AG10803 (cell line): ENCODE results near the gene IGSF3.
"Not testable (repeated sequence)": the region's sequence is repeated elsewhere in the genome, so short reads cannot be mapped to it uniquely, and the experiment has no call there.

Source experiments
- DNase-seq: peaks from one replicate; pipeline ENCODE4 v3.0.0; 2010; ENCODE audit warnings: low read depth
- H3K4me3 ChIP-seq: 2 replicates; pipeline ENCODE4 v1.5.1; 2011; ENCODE audit warnings: mild to moderate bottlenecking, low read length, control low read depth
- TF ChIP-seq, protein P1 (sequence below): conservative IDR thresholded peaks from 2 replicates; pipeline ENCODE4 v1.5.1; 2011; ENCODE audit warnings: mild to moderate bottlenecking, low read length, control low read depth, inconsistent platforms

The IGSF3 gene

DNA sequence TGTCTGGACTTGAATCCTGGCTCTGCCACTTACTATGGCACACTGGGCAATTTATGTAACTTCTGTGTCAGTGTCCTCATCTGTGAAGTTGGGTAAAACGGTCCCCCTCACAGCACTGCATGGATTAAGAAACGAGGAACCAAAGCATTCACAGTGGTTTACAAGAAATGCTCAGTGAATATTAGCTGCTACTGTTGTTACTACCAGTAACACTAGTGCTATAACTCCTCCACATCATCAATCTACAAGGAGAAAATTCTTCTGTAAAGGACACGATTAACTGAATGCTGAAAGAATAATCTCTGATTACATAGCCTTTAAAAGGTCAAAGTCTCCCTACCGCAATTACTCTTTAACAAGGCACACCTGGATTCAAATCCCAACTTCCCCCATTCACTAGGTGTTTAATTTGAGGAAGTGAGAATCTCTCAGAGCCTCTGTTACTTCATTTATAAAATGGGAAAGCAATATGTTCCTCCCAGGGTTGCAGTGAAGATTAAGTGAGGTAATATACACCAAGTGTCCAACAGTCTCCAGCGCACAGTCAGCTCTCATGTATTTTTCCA, 70.7 kb downstream of the IGSF3 start:
- not testable (repeated sequence) for H3K4me3 ChIP-seq, DNase-seq

DNA sequence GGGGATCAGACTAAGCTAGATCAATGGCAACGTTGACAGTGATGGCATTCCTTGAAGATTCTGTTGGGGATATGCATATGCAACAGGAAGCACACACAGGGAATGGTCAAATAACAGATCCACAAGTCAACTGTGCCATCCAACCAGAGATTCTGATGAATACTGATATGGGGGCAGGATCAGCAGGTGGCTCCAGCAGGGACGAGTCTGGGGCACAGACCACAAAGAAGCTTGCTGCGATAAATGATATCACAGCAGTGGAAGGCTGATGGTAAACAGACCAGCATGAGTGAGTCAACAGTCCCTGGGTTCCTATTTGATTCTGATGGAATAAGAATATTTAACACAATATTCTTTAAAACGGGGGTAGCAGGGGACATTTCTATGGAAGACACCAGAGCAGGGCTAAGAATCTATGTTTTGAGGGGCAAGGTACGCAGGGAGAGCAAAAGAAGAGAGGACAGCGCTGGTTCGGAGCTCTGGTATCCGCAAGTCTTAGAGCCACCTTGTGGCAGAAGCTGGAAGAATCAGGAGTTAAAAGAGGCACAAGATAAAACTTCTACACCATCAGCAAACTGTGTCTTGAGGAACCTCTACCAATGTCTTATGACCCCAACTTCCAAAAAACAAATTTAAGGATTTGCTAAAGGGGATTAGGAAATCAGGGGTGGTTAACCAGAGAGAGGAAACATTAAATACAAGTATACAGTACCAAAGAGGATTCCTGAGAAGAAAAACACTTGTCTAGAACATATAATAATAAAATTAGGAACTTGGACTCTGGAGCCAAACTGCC, 71.4 kb downstream of the IGSF3 start:
- not testable (repeated sequence) for H3K4me3 ChIP-seq
- DNase-seq = peak; percentile 34
- TF ChIP-seq, protein P1, sequence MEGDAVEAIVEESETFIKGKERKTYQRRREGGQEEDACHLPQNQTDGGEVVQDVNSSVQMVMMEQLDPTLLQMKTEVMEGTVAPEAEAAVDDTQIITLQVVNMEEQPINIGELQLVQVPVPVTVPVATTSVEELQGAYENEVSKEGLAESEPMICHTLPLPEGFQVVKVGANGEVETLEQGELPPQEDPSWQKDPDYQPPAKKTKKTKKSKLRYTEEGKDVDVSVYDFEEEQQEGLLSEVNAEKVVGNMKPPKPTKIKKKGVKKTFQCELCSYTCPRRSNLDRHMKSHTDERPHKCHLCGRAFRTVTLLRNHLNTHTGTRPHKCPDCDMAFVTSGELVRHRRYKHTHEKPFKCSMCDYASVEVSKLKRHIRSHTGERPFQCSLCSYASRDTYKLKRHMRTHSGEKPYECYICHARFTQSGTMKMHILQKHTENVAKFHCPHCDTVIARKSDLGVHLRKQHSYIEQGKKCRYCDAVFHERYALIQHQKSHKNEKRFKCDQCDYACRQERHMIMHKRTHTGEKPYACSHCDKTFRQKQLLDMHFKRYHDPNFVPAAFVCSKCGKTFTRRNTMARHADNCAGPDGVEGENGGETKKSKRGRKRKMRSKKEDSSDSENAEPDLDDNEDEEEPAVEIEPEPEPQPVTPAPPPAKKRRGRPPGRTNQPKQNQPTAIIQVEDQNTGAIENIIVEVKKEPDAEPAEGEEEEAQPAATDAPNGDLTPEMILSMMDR = peak; percentile 60

DNA sequence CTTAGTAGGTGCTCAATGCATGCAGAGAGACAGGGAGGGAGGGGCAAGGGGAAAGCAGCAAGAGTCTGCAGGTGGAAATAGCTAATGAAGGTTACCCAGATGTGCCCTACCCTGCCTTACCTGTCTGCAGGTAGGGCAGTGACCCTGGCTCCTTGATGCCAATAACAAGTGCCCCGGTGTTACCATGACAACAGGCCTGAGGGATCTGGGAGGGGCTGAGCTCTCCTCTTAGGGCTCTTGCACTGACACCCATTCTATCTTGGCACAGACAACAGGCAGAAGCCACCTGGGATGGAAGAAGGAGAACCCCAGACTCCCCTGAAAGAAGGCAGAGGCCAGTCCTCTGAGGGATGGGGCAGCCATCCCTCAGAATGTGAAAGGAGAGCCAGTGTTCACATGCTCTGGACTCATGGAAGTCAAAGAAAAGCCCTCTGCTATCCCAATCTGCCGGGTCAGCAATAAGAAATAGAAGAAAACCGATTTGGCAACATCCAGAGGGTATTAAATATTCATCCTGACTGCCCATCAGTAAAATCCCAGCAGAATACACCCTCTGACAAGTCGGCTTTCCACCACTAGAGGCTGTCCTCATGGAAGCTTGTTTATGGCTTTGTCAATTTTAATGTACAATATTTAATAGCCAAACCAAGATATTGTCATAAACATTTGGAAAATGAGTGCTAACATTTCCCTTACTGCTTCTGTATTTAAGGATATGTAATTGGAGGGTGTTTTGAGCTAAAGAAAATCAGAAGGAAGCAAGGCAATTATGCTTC, 72.3 kb downstream of the IGSF3 start:
- TF ChIP-seq, protein P1 = peak; percentile 36; the same call in 1 of the 2 replicates
- DNase-seq, H3K4me3 ChIP-seq: not testable (repeated sequence)

DNA sequence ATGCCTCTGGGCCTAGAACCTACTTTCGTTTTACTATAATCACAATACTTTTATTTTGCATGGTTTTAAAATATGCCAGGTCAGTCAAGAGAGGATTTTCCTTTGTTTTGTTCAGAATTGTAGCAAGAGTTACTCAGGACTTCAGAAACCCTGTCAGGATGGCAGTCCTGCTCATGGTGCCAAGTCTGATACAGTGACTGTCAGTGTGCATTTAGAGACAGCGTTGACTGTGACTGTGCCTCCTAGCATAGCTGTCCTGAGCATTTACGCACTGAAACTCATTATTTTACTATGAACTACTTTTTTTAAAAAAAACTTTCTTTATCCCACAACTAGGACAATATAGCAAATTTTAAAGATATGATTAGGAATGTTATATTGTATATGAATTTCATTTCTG, 73.6 kb downstream of the IGSF3 start:
- H3K4me3 ChIP-seq, DNase-seq: not testable (repeated sequence)

DNA sequence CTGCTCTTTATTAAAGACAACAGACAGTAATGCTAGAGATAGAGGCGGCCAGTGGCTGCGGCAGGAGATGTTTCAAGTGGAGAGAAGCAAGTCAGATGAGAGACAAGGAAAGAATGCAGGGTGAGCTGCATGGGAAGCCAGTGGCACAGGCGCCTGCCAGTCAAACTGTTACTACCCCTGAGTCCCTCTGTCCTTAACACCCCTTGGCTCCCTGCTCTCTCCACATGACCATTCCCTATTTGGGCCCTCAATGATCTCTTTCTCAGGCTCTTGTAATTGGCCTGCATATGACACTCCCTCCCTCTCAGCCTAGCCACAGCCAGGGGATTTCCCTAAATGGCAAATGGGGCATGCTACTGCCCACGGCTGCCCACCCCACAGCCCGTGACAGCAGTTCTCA, 74.1 kb downstream of the IGSF3 start:
- DNase-seq, H3K4me3 ChIP-seq: not testable (repeated sequence)

DNA sequence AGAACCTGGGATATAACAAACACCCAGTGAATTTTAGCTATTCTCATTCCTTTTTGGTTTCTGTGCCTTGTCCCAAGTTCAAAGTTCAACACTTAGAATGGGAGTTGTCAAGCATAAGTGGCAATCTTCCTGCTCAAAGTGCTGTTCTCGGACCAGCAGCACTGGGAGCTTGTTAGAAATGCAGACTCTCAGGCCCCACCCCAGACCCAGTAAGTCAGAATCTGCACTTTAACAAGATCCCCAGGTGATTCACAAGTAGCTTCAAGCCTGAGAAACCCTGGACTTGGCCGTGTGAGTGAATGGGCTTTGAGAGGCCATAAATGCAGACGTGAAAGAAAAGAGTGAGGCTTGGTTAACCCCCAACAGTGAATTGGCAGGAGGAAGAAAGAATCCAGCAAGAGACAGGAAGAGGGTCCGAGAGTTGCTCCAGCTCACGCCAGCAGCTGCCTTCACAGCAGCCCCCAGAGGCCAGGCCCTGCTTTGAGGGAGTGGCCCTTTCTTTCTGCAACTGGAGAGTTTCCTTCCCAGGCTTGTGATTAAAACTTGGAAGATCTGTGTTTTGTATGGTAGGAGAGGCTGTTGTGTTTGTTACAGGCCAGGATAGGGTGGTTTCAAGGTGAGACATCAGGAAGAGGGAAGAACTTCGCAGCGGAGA, 75.5 kb downstream of the IGSF3 start:
- not testable (repeated sequence) for H3K4me3 ChIP-seq, DNase-seq

DNA sequence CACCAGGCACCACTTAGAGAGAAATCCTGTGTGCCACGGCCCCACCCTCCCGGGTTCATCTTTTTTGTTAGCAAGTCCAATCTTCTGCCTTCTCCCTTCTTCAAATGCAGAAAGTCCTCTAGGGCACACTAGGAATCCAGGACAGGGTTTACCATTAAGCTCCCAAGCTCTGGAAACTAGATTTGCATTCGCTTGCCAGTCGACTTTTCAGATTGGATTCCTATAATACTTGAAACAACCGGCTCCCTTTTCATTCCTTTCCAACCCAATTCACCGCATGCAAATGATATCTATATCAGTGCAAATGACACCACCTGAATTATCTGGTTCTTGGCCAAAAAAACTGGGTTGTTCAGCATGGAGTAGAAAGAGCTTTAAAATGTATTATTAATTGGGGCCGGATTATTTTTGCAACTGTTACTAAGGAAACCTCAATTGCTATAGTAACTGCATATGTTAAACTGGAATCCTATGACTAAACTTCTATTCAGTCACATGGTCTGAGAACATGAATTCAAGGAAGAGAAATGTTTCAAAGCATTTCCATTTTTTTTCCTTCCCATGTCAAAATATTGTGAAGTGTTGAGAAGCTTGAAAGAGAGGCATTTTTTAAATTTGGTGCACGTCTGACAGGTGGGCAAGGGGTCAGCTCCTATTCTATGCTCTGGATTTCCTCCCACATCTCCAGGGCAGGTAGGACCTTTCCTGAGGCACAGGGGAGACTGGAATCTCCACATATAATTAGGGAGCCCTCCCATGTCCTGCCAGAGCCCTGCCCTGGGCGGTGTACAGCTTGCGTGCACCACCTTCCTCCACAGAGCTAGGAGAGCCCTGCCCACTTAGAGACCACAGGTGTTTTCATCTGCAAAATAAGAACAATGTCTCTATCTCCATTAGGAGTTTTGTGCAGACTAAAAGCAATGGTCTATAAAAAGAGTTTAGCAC, 76.3 kb downstream of the IGSF3 start:
- not testable (repeated sequence) for H3K4me3 ChIP-seq, DNase-seq

DNA sequence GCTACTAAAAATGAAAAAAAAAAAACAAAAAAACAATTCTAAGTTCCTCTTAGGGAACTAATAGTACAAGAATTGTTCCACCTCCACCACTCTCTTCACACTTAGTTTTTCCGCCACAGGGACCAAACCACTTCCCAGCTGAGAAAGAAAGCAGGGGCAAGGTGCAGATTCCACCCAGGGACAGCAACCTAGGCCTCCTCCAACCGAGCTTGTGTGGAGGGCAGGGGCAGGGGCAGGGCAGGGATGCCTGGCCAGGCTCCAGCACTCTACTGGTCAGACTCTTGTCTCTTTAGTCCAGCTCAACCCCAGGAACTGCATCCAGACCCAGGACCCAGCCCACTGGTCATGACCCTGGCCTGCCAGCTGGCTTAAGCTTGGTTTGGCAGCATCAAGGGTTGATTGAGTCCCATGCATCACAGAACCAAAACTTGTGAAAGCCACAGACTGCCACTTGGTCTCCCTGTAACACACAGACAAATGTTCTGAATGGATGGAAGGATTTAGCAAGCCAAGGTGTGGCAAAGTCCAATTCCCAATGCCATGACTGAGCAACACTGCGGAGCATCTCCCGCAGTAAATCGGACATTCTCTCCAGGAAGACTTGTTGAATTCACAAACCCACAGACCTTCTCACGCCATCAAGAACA, 77.1 kb downstream of the IGSF3 start:
- DNase-seq, H3K4me3 ChIP-seq: not testable (repeated sequence)

DNA sequence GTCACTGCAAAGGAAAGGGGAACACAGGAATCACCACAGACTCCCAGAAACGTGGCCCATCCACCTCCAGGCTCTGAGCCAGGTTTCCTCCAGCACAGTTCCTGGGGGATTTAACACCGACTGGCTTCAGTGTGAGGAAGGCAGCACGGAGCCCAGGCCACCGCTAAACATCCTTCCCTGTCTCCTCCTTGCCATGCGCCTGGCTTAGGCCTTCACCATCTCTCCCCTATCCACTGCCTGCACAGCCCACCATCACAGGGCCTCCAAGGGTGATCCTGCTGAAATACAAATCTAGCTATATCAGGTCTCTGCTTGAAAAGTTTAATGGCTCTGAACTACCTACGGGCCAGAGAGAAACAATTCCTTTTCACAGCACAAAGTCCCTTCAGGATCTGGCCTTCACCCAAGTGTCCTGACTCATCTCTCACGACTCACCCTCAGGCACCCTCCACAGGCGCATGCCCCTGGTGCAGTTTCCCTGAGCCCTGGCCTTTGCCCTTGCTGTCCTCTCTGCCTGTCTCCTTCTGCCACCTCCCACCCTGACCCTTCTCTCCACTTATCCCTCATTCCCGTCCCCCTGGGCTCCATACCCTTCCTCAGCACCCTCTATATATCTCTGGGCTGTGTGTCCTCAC, 78.3 kb downstream of the IGSF3 start:
- peak; percentile 16 for DNase-seq
- not testable (repeated sequence) for H3K4me3 ChIP-seq
